Measurements from ENCODE around the gene LYVE1. TPM values are rescaled to one million over a fixed set of nuclear protein-coding genes. Genes with fewer than 3 reads are reported as not detected.

The LYVE1 gene
- total RNA-seq, 2 donors from 2014 or later, result 6.9 to 31.4 TPM

GRCh38 chr11:10528121-10528520, 40.3 kb downstream of the LYVE1 start:
- Histone ChIP-seq H3K4me3 (no peak overlapping the region), H3K9me3 (no peaks in the 10 kb centered on the region), H3K4me1 (no peaks in the 10 kb centered on the region), H3K27ac (no peak overlapping the region), H3K27me3 (no peaks in the 10 kb centered on the region), H3K36me3 (replicated peaks in 1 of 2; ENCODE audit: insufficient read depth in 1 of 2, low read depth in 2 of 2) (peaks cover 0 to 10% of the 10 kb centered on the region in 2 donors)
- no peak for ATAC-seq
- no peak for DNase-seq
- intact Hi-C loops (cut with DNase I), result no loop called here
- TF ChIP-seq POLR2A (IDR thresholded peaks at IDR 0.05), result no peak
- TF ChIP-seq, protein P1, sequence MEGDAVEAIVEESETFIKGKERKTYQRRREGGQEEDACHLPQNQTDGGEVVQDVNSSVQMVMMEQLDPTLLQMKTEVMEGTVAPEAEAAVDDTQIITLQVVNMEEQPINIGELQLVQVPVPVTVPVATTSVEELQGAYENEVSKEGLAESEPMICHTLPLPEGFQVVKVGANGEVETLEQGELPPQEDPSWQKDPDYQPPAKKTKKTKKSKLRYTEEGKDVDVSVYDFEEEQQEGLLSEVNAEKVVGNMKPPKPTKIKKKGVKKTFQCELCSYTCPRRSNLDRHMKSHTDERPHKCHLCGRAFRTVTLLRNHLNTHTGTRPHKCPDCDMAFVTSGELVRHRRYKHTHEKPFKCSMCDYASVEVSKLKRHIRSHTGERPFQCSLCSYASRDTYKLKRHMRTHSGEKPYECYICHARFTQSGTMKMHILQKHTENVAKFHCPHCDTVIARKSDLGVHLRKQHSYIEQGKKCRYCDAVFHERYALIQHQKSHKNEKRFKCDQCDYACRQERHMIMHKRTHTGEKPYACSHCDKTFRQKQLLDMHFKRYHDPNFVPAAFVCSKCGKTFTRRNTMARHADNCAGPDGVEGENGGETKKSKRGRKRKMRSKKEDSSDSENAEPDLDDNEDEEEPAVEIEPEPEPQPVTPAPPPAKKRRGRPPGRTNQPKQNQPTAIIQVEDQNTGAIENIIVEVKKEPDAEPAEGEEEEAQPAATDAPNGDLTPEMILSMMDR (IDR thresholded peaks at IDR 0.05), result no peak

DNA sequence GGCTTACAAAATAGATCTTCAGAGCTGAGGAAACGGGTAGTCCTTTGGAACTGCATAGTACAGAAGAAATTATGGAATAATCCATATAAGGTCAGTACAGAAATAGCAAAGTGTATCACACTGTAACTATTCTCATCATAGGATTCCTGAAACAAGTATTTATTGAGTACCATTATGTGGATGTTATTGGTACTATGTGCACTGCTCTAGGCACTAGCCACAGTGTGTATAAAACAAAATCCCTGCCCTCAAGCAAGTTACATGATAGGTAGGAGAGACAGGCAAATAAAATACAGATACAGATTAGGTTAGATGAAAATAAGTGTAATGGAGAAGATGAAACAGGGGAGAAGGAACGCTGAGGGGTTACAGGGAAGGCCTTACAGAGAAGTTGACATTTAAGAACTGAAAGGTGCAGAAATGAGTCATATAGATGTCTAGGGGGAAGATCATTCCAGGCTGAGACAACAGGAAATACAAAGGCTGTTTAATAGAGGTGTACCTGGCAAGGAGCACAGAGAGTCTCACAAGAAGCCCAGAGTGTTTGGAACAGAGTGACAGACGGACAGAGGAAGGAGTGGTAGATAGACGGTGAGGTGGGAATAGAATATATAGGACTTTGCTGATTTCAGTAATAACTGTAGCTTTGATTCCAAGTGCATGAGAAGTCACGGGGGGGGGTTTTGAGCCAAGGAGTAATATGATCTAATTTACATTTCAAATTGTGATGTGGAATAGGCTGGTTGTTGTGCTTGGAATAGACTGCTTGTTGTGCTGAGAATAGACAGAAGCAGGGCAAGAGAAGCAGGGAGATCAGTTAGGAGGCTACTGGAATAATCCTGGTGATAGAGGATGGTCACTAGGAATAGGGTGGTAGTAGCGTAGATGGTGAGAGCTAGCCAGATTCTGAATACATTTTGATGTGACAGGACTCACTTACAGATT, 41.2 kb downstream of the LYVE1 start:
- ATAC-seq (no peak), DNase-seq (no peak)
- 79 to 81% methylated on average over 6 of the region's 6 CpGs for WGBS, 2 donors
- no peak overlapping the region for H3K4me3 ChIP-seq
- no peaks in the 10 kb centered on the region for H3K4me1 ChIP-seq
- TF ChIP-seq, protein P1 (IDR thresholded peaks at IDR 0.05), result no peak
- no peak for TF ChIP-seq POLR2A (IDR thresholded peaks at IDR 0.05)
- no peaks in the 10 kb centered on the region for H3K9me3 ChIP-seq
- peaks cover 0 to 9% of the 10 kb centered on the region in 2 donors for H3K36me3 ChIP-seq (replicated peaks in 1 of 2; ENCODE audit: insufficient read depth in 1 of 2, low read depth in 2 of 2)
- intact Hi-C loops (cut with DNase I), result no loop called here
- no peaks in the 10 kb centered on the region for H3K27me3 ChIP-seq
- H3K27ac ChIP-seq, result no peak overlapping the region

GRCh38 chr11:10524471-10524870, 44.0 kb downstream of the LYVE1 start:
- ATAC-seq, result no peak
- WGBS, 2 donors, result 65 to 78% methylated on average over 1 of the region's 1 CpG
- DNase-seq, result no peak
- Histone ChIP-seq H3K27me3 (no peaks in the 10 kb centered on the region), H3K4me1 (no peaks in the 10 kb centered on the region), H3K4me3 (no peak overlapping the region), H3K36me3 (replicated peaks in 1 of 2; ENCODE audit: insufficient read depth in 1 of 2, low read depth in 2 of 2) (peaks cover 0 to 11% of the 10 kb centered on the region in 2 donors), H3K9me3 (no peaks in the 10 kb centered on the region), H3K27ac (no peak overlapping the region)
- no peak for TF ChIP-seq POLR2A (IDR thresholded peaks at IDR 0.05)
- TF ChIP-seq, protein P1 (IDR thresholded peaks at IDR 0.05), result no peak
- intact Hi-C loops (cut with DNase I), result no loop called here

- no peak for ATAC-seq
- 78 to 80% methylated on average over 2 of the region's 2 CpGs for WGBS, 2 donors
These were observed 45.5 kb downstream of the LYVE1 start for GRCh38 chr11:10522921-10523320.

More at GRCh38 chr11:10522921-10523320, 45.5 kb downstream of the LYVE1 start:
- Histone ChIP-seq H3K27ac (no peak overlapping the region), H3K4me3 (no peak overlapping the region), H3K9me3 (no peaks in the 10 kb centered on the region), H3K27me3 (no peaks in the 10 kb centered on the region), H3K4me1 (no peaks in the 10 kb centered on the region), H3K36me3 (replicated peaks in 1 of 2; ENCODE audit: insufficient read depth in 1 of 2, low read depth in 2 of 2) (peaks cover 0 to 8% of the 10 kb centered on the region in 2 donors)
- no peak for DNase-seq
- TF ChIP-seq, protein P1 (IDR thresholded peaks at IDR 0.05), result no peak
- no peak for TF ChIP-seq POLR2A (IDR thresholded peaks at IDR 0.05)
- intact Hi-C loops (cut with DNase I), result no loop called here
